ENCODE data around the gene BLOC1S5.

GRCh38 chr6:8113131-8113654 is 49.0 kb upstream of the BLOC1S5 start:
- TF ChIP-seq RARA (CRISPR knock-in tag; IDR thresholded peaks at IDR 0.05) (no peak), CTCF (CRISPR knock-in tag; IDR thresholded peaks at IDR 0.05) (no peak)
